Stimulated activated CD4-positive, alpha-beta T cell treated with anti-CD3 and anti-CD28 coated beads, TNF-alpha, amount 100 ng/mL, for 4 hours (primary cell): ENCODE results near the gene LNP1.
"Not testable (repeated sequence)": the region's sequence is repeated elsewhere in the genome, so short reads cannot be mapped to it uniquely, and the experiment has no call there.

Source experiments
- DNase-seq, 3 experiments: peaks; one replicate each; pipeline ENCODE4 v3.0.0-alpha.2; 2020; ENCODE audit warnings: low read depth in 3 of 3

LNP1 gene

DNA sequence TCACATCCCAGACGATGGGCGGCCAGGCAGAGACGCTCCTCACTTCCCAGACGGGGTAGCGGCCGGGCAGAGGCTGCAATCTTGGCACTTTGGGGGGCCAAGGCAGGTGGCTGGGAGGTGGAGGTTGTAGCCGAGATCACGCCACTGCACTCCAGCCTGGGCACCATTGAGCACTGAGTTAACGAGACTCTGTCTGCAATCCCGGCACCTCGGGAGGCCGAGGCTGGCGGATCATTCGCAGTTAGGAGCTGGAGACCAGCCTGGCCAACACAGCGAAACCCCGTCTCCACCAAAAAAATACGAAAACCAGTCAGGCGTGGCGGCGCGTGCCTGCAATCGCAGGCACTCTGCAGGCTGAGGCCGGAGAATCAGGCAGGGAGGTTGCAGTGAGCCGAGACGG lies 77.2 kb downstream of the LNP1 start:
- not testable (repeated sequence) for DNase-seq

- no peak for DNase-seq
These were observed 78.7 kb downstream of the LNP1 start for GRCh38 chr3:100480081-100480480.

DNA sequence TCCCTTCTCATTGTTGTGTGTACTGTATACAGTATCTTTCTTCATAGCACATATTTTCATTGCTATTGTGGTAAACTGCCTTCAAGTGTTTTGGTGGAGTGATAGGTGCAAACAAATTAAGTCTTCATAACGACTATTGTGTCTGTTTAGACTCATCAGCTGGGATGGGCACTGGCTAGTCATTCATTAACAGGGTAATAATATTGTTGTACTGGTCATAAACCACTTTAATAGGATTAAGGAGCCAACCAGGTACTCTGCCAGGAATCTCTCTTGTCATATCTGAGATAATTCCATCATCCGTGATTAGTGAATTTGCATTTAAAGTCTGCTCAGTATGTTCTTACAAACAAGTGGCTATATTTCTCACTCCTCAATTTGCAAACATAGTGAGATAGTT lies 80.8 kb downstream of the LNP1 start:
- no peak for DNase-seq

GRCh38 chr3:100483529-100483928 lies 82.2 kb downstream of the LNP1 start:
- DNase-seq, result no peak

DNA sequence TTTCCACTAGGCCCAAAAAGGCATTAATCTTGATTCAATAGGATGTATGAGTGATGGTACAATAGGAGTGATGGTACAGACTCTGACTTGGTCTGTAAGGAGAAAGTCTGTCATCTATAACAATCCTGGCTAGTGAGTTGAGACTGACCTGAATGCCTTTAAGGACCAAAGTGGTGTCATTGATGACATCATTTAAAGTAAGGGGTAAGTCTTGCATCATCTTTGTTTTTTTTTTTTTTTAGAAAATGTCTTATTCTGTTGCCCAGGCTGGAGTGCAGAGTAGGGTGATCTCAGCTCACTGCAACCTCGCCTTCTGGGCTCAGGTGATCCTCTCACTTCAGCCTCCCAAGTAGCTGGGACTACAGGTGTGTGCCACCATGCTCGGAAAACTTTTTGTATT lies 85.5 kb downstream of the LNP1 start:
- no peak for DNase-seq

- DNase-seq, result no peak
These were observed 87.8 kb downstream of the LNP1 start for GRCh38 chr3:100489118-100489517.

DNA sequence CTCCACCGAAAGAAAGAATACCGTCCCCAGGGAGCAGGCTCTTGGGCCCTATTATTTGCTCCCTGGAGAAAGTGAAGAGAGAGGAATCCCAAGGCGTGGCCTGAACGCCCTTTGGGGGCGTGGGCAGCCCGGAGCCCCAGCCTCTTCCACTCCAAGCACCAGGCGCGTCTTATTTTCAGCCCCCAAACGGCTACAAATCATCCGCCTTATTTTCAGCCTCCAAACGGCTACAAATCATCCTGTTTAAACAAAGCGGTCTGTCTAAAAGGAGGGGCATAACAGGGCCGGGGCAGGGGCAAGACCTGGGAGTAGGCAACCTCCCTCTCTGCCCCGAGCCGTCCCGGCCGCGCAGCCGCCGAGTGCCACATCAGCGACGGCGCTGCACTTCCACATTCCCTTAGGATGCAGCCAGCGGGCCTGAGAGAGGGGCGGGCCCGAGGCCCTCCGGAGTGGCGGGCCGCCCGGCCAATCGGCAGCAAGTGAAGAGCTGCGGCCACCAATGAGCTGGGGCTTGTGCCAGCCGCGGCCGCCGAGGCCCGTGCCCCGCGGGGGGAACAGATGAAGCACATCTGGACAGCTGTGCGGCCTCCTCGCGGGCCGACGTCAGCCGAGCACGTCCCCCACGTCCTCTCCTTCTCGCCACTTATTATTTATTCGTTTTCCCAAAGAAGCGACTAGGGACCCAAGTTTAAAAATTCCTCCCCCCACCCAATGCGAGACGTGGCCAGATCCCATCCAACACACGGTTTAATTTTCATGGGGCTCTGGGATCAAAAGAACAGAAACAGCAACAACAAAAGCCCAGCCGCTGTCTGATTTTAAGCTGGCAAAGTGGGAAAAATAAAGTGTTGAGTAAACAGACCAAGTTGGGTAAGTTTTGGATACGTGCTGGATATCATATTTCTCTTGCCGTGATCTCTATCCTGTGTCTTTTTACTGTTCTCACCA lies 91.0 kb downstream of the LNP1 start, which contains the start of gene TMEM45A:
Gene TMEM45A, plus strand, starts transcription at position 561 of the 948 bp plus-strand sequence. CDS start 62,593 bp downstream, outside the sequence.
- DNase-seq, result peak; percentile 16 to 66 (median 65)

DNA sequence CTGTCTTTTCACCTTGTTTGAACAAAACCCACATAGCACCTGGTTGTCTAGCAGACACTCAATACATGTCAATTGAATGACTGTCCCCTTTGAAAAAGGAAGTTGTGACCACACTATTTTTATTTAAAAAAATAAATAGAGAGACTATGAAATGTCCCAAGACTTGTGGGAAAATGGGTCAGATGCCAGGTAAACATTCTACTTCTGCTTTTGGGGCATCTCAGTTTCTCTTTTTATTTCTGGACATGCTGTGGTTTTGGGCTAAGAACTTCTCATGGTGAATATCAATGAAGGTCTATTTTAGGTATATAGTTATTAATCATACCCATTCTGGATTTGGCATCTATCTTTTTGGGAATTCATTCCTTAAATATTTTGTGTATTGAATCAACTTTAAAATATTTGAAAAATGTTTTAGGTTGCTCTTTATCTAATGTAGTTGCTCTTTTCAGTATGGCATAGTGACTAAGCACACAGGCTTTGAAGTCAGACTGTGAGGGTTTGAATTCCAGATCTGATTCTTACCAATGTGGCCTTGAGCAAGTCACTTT lies 95.4 kb downstream of the LNP1 start:
- no peak for DNase-seq

DNA sequence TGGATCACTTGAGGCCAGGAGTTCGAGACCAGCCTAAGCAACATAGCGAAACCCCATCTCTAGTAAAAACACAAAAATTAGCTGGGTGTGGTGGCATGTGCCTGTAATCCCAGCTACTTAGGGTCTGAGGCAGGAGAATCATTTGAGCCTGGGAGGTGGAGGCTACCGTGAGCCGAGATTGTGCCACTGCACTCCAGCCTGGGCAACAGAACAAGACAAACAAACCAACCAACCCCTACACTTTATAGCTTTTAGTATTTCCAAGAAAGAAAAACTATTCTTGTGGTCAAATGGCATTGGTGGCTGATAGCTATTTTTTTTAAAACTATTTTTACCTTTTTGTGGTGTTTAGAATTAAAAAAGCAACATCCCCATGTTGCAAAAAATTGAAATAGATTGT lies 98.3 kb downstream of the LNP1 start:
- DNase-seq, result no peak

- DNase-seq, result no peak
These were observed 99.1 kb downstream of the LNP1 start for GRCh38 chr3:100500320-100500880.

GRCh38 chr3:100503448-100503847 lies 102.1 kb downstream of the LNP1 start:
- DNase-seq, result no peak
